MM.1S (cell line): ENCODE data around the gene TAS2R5.
"Not testable (repeated sequence)": the region's sequence is repeated elsewhere in the genome, so short reads cannot be mapped to it uniquely, and the experiment has no call there.

Experiments used
- DNase-seq: peaks from one replicate; pipeline ENCODE4 v3.0.0-alpha.2; 2015
- H2AFZ ChIP-seq: fragments of 300-600 bp; sonication (generic); 2 replicates; pipeline ENCODE4 v1.6.0; 2016; ENCODE audit warnings: antibody characterized with exemption, low read length
- H3F3A ChIP-seq: fragments of 300-600 bp; sonication (generic); 2 replicates; pipeline ENCODE4 v1.6.1; 2016; ENCODE audit warnings: mild to moderate bottlenecking, antibody characterized with exemption, low read length, moderate library complexity, mixed read lengths; ENCODE audit not compliant: insufficient read depth
- H3K27ac ChIP-seq: fragments of 300-600 bp; sonication (generic); 2 replicates; pipeline ENCODE4 v1.5.1; 2016; ENCODE audit warnings: mild to moderate bottlenecking, low read length
- H3K27me3 ChIP-seq: fragments of 300-600 bp; sonication (generic); replicated peaks from 2 replicates; pipeline ENCODE4 v1.6.0; 2016; ENCODE audit warnings: low read length; ENCODE audit not compliant: insufficient read depth
- H3K36me3 ChIP-seq: fragments of 300-600 bp; sonication (generic); replicated peaks from 2 replicates; pipeline ENCODE4 v1.6.1; 2016; ENCODE audit warnings: mild to moderate bottlenecking, low read length, mixed read lengths; ENCODE audit not compliant: insufficient read depth
- H3K4me1 ChIP-seq: fragments of 300-600 bp; sonication (generic); 2 replicates; pipeline ENCODE4 v1.6.1; 2016; ENCODE audit warnings: low read length, mixed read lengths
- H3K4me2 ChIP-seq: fragments of 300-600 bp; sonication (generic); 2 replicates; pipeline ENCODE4 v1.6.0; 2016; ENCODE audit warnings: low read depth, low read length
- H3K4me3 ChIP-seq: fragments of 300-600 bp; sonication (generic); 2 replicates; pipeline ENCODE4 v1.5.1; 2016; ENCODE audit warnings: low read length, mixed read lengths
- H3K79me2 ChIP-seq: fragments of 300-600 bp; sonication (generic); 2 replicates; pipeline ENCODE4 v1.6.1; 2016; ENCODE audit warnings: mixed run types, low read length, mixed read lengths
- H3K9ac ChIP-seq: fragments of 300-600 bp; sonication (generic); 2 replicates; pipeline ENCODE4 v1.6.1; 2016; ENCODE audit warnings: low read length, mixed read lengths
- H3K9me2 ChIP-seq: fragments of 300-600 bp; sonication (generic); replicated peaks from 2 replicates; pipeline ENCODE4 v1.6.1; 2016; ENCODE audit warnings: mild to moderate bottlenecking, low read length, mixed read lengths; ENCODE audit not compliant: insufficient read depth
- H3K9me3 ChIP-seq: fragments of 300-600 bp; sonication (generic); replicated peaks from 2 replicates; pipeline ENCODE4 v1.6.1; 2016; ENCODE audit warnings: mild to moderate bottlenecking, low read length, mixed read lengths; ENCODE audit not compliant: insufficient read depth
- H4K20me1 ChIP-seq: fragments of 300-600 bp; sonication (generic); 2 replicates; pipeline ENCODE4 v1.6.1; 2016; ENCODE audit warnings: mild to moderate bottlenecking, low read length, moderate library complexity, mixed read lengths; ENCODE audit not compliant: insufficient read depth
- EZH2 ChIP-seq: fragments of 300-600 bp; sonication (generic); optimal IDR thresholded peaks from 2 replicates; pipeline ENCODE3; 2017; ENCODE audit warnings: low read depth, mild to moderate bottlenecking, antibody characterized with exemption, low read length, mixed read lengths
- EZH2phosphoT487 ChIP-seq: fragments of 300-600 bp; sonication (generic); IDR thresholded peaks from 2 replicates; pipeline ENCODE4 v1.6.1; 2018; ENCODE audit warnings: antibody characterized with exemption, low read length
- TF ChIP-seq, protein P1 (sequence below): fragments of 300-600 bp; sonication (generic); IDR thresholded peaks from 2 replicates; pipeline ENCODE4 v1.5.1; 2016; ENCODE audit warnings: antibody characterized with exemption, low read length, mixed read lengths

The TAS2R5 gene

GRCh38 chr7:141763797-141764196 is 26.2 kb upstream of the TAS2R5 start, which contains the start of gene TAS2R3:
TSS of gene TAS2R3 (plus strand) at chr7:141764097. CDS start at chr7:141764159, 62 bp downstream.
- no peaks in the 10 kb centered on the region for H3K27me3 ChIP-seq
- no peaks in the 10 kb centered on the region for H4K20me1 ChIP-seq
- no peaks in the 10 kb centered on the region for H3K9me2 ChIP-seq
- no peak within 1 kb of the TSS for H3K4me3 ChIP-seq
- H2AFZ ChIP-seq: no peak within 1 kb of the TSS
- no peak within 1 kb of the TSS for H3K4me2 ChIP-seq
- H3K4me1 ChIP-seq: no peaks in the 10 kb centered on the region
- H3K9me3 ChIP-seq: no peaks in the 10 kb centered on the region
- peaks cover 3% of the 10 kb centered on the region; the same call in 1 of the 2 replicates for H3K36me3 ChIP-seq
- no peaks in the 10 kb centered on the region for H3K79me2 ChIP-seq
- no peak within 1 kb of the TSS for H3K27ac ChIP-seq
- H3F3A ChIP-seq: no peaks in the 10 kb centered on the region
- TF ChIP-seq, protein P1, sequence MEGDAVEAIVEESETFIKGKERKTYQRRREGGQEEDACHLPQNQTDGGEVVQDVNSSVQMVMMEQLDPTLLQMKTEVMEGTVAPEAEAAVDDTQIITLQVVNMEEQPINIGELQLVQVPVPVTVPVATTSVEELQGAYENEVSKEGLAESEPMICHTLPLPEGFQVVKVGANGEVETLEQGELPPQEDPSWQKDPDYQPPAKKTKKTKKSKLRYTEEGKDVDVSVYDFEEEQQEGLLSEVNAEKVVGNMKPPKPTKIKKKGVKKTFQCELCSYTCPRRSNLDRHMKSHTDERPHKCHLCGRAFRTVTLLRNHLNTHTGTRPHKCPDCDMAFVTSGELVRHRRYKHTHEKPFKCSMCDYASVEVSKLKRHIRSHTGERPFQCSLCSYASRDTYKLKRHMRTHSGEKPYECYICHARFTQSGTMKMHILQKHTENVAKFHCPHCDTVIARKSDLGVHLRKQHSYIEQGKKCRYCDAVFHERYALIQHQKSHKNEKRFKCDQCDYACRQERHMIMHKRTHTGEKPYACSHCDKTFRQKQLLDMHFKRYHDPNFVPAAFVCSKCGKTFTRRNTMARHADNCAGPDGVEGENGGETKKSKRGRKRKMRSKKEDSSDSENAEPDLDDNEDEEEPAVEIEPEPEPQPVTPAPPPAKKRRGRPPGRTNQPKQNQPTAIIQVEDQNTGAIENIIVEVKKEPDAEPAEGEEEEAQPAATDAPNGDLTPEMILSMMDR: no peak
- TF ChIP-seq EZH2phosphoT487: no peak
- no peak for TF ChIP-seq EZH2
- no peak for DNase-seq
- H3K9ac ChIP-seq: no peak within 1 kb of the TSS

DNA sequence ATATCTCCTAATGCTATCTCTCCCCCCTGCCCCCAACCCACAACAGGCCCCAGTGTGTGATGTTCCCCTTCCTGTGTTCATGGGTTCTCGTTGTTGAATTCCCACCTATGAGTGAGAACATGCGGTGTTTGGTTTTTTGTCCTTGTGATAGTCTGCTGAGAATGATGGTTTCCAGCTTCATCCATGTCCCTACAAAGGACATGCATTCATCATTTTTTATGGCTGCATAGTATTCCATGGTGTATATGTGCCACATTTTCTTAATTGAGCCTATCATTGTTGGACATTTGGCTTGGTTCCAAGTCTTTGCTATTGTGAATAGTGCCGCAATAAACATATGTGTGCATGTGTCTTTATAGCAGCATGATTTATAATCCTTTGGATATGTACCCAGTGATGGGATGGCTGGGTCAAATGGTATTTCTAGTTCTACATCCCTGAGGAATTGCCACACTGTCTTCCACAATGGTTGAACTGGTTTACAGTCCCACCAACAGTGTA is 19.9 kb upstream of the TAS2R5 start:
- DNase-seq, H3K9me3 ChIP-seq, H3K27me3 ChIP-seq, H3K36me3 ChIP-seq, H3K4me3 ChIP-seq, H2AFZ ChIP-seq, H3K4me2 ChIP-seq, H4K20me1 ChIP-seq, H3K27ac ChIP-seq, H3K9me2 ChIP-seq, H3K79me2 ChIP-seq, H3K9ac ChIP-seq, H3K4me1 ChIP-seq, H3F3A ChIP-seq: not testable (repeated sequence)

- TF ChIP-seq, protein P1: no peak
- TF ChIP-seq EZH2 (no peak), EZH2phosphoT487 (no peak)
- Histone ChIP-seq H3K36me3 (0 out of 2 replicates have a peak, but pooled peaks cover 4% of the 10 kb centered on the region), H3K9me3 (no peaks in the 10 kb centered on the region), H4K20me1 (no peaks in the 10 kb centered on the region), H3F3A (no peaks in the 10 kb centered on the region), H3K4me1 (no peaks in the 10 kb centered on the region), H3K4me2 (no peak within 1 kb of the TSS), H3K27me3 (no peaks in the 10 kb centered on the region), H3K79me2 (no peaks in the 10 kb centered on the region), H3K27ac (no peak within 1 kb of the TSS), H2AFZ (no peak within 1 kb of the TSS), H3K9me2 (no peaks in the 10 kb centered on the region), H3K9ac (no peak within 1 kb of the TSS), H3K4me3 (no peak within 1 kb of the TSS)
- DNase-seq: peak; percentile 2
These were observed 13.6 kb upstream of the TAS2R5 start, which contains the start of gene TAS2R4 for GRCh38 chr7:141776374-141776773. TSS of gene TAS2R4 (plus strand) at chr7:141776674. CDS start at chr7:141778489, 1,815 bp downstream.

- H3K4me2 ChIP-seq: no peak overlapping the region
- DNase-seq: peak; percentile 78
- no peaks in the 10 kb centered on the region for H3K4me1 ChIP-seq
- no peaks in the 10 kb centered on the region for H3K27me3 ChIP-seq
- no peak overlapping the region for H3K27ac ChIP-seq
- no peak overlapping the region for H3K4me3 ChIP-seq
- TF ChIP-seq, protein P1: peak; percentile 97
- TF ChIP-seq EZH2 (no peak), EZH2phosphoT487 (no peak)
- no peaks in the 10 kb centered on the region for H4K20me1 ChIP-seq
- no peaks in the 10 kb centered on the region for H3K36me3 ChIP-seq
- H3K9ac ChIP-seq: no peak overlapping the region
- no peaks in the 10 kb centered on the region for H3K79me2 ChIP-seq
- no peaks in the 10 kb centered on the region for H3K9me3 ChIP-seq
- no peaks in the 10 kb centered on the region for H3K9me2 ChIP-seq
- H3F3A ChIP-seq: no peaks in the 10 kb centered on the region
- H2AFZ ChIP-seq: no peak overlapping the region
These were observed 4.1 kb upstream of the TAS2R5 start for GRCh38 chr7:141785706-141786552.
